Stimulated activated effector memory CD8-positive, alpha-beta T cell treated with anti-CD3 and anti-CD28 coated beads, Interleukin-12 subunit alpha, Interleukin-12 subunit beta, amount 100 ng/mL, for 72 hours (primary cell): ENCODE data around the gene DYNC1H1.
"Not testable (repeated sequence)": the region's sequence is repeated elsewhere in the genome, so short reads cannot be mapped to it uniquely, and the experiment has no call there.

ENCODE experiments used
- ATAC-seq: fragments of 150-1000 bp; cut with Tn5 transposase; 2 replicates; pipeline ENCODE4 v1.10.0; 2021
- DNase-seq, 2 donors: peaks; one replicate each; pipeline ENCODE4 v3.0.0; 2021 to 2022; ENCODE audit warnings: low spot score in 2 of 2
- H3K27ac Mint-ChIP-seq: one replicate; pipeline ENCODE4 v1.8.0; 2022; ENCODE audit warnings: mild to moderate bottlenecking, mixed read lengths
- H3K36me3 Mint-ChIP-seq: one replicate; pipeline ENCODE4 v1.8.0; 2022; ENCODE audit warnings: mild to moderate bottlenecking, mixed read lengths
- H3K4me1 Mint-ChIP-seq: one replicate; pipeline ENCODE4 v1.8.0; 2022; ENCODE audit warnings: mixed read lengths
- H3K4me3 Mint-ChIP-seq: one replicate; pipeline ENCODE4 v1.8.0; 2022; ENCODE audit warnings: mild to moderate bottlenecking, mixed read lengths
- H3K9me3 Mint-ChIP-seq: one replicate; pipeline ENCODE4 v1.8.0; 2022; ENCODE audit warnings: mixed read lengths

Gene DYNC1H1

DNA sequence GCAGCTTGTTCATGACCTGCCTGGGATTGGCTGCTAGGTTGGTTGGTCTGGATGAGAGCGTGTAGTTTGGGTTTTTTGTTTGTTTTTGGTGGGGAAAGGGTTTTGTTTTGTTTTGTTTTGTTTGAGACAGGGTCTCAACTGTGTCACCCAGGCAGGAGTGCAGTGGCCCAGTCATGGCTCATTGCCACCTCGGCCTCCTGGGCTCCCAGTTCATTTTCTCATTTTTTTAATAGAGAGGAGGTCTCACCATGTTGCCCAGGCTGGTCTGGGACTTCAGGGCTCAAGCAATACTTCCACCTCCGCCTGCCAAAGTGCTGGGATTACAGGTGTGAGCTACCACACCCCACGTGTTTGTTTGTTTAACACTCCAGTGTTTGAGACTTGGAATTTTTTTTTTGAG is 3.8 kb downstream of the DYNC1H1 start:
- Mint-ChIP-seq H3K27ac (peak overlapping the region; percentile 24), H3K4me3 (no peak overlapping the region), H3K9me3 (no peaks in the 10 kb centered on the region), H3K36me3 (peaks cover 47% of the 10 kb centered on the region), H3K4me1 (peaks cover 42% of the 10 kb centered on the region)
- ATAC-seq (no peak), DNase-seq (no peak)

DNA sequence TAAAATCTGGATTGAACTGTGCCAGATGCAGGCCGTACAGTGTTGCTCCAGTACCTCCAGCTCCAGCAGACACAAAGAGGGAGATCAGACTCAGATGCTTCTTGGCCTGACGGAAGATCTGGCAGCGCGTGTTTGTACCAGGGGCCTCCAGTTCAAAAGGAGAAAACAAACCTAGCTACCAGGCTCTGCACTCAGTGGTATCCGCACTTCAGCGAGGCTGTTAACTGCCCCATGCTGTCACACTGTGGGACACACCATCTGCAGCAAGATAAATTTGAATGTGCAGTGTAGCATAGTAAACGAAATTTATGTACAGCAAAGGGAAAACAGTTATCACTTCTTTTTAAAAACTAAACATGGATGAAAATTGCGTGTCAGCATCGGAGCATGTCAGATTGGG is 5.1 kb downstream of the DYNC1H1 start:
- DNase-seq (no peak), ATAC-seq (no peak)
- H3K4me1 Mint-ChIP-seq = peaks cover 36% of the 10 kb centered on the region
- peak overlapping the region; percentile 45 for H3K27ac Mint-ChIP-seq
- peaks cover 53% of the 10 kb centered on the region for H3K36me3 Mint-ChIP-seq
- H3K4me3 Mint-ChIP-seq = no peak overlapping the region
- no peaks in the 10 kb centered on the region for H3K9me3 Mint-ChIP-seq

DNA sequence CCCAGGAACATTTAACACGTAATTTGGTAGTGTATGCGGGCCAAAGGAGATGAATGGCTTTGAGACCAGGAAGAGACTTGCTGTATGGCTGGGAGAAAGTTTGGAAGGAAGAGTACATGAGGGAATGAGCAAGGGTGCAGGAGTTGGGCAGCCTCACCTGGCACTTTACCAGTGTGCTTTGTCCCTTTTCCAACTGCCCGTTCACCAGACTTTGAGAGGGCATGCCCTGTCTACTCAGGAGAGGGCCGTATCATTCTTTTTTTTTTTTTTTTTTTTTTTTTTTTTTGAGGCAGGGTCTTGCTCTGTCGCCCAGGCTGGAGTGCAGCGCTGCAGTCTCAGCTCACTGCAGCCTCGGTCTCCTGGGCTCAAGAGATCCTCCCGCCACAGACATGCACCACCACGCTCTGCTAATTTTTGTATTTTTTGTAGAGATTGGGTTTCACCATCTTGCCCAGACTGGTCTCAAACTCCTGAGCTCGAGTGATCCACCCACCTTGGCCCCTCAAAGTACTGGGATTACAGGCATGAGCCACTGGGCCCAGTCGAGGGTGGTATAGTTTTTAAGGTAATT is 6.5 kb downstream of the DYNC1H1 start:
- Mint-ChIP-seq H3K27ac (peak overlapping the region; percentile 12), H3K36me3 (peaks cover 62% of the 10 kb centered on the region), H3K9me3 (no peaks in the 10 kb centered on the region), H3K4me1 (peaks cover 45% of the 10 kb centered on the region), H3K4me3 (no peak overlapping the region)
- DNase-seq (no peak), ATAC-seq (no peak)

- H3K4me3 Mint-ChIP-seq, DNase-seq, ATAC-seq, H3K9me3 Mint-ChIP-seq: not testable (repeated sequence)
- peak overlapping the region; percentile 49 for H3K27ac Mint-ChIP-seq
- peaks cover 45% of the 10 kb centered on the region for H3K4me1 Mint-ChIP-seq
- peaks cover 64% of the 10 kb centered on the region for H3K36me3 Mint-ChIP-seq
Observed at GRCh38 chr14:101971458-101971857, 7.1 kb downstream of the DYNC1H1 start.

- Mint-ChIP-seq H3K27ac (peak overlapping the region; percentile 49), H3K36me3 (peaks cover 73% of the 10 kb centered on the region), H3K9me3 (no peaks in the 10 kb centered on the region), H3K4me1 (peaks cover 45% of the 10 kb centered on the region), H3K4me3 (no peak overlapping the region)
- DNase-seq (no peak), ATAC-seq (no peak)
Observed at GRCh38 chr14:101972126-101972866, 7.9 kb downstream of the DYNC1H1 start.

DNA sequence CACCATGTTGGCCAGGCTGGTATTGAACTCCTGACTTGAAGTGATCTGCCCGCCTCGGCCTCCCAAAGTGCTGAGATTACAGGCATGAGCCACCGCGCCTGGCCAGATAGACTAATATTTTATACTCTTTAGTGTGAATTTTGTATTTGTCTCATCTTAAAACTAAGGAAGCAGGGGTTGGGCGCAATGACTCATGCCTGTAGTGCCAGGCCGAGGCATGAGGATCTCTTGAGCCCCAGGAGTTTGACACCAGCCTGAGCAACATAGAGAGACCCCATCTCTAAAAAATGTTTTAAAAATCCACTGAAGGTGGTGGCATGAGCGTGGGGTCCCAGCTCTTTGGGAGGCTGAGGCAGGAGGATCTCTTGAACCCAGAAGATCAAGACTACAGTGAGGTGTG is 9.0 kb downstream of the DYNC1H1 start:
- Mint-ChIP-seq H3K27ac (no peak overlapping the region), H3K9me3 (no peaks in the 10 kb centered on the region), H3K4me1 (peaks cover 38% of the 10 kb centered on the region), H3K4me3 (no peak overlapping the region), H3K36me3 (peaks cover 76% of the 10 kb centered on the region)
- DNase-seq (no peak), ATAC-seq (no peak)

DNA sequence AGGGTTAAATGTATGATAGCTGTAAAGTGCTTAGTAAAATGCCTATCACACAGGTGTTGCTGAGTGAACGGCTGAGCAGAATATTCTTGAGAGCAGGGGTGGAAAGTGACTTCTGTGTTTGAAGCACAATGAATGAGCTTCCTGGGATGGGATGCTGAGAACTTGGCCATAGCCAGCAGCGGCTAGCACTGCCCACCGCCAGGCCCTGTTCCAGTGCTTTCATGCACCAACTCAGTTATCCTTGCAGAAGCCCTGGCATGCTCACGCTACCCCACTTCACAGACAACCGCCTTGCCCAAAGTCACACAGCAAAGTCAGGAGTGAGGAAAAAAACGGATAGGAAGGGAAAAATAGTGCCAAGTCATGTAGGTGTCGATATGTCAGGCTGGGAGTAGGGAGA is 10.9 kb downstream of the DYNC1H1 start:
- Mint-ChIP-seq H3K9me3 (no peaks in the 10 kb centered on the region), H3K36me3 (peaks cover 76% of the 10 kb centered on the region)

DNA sequence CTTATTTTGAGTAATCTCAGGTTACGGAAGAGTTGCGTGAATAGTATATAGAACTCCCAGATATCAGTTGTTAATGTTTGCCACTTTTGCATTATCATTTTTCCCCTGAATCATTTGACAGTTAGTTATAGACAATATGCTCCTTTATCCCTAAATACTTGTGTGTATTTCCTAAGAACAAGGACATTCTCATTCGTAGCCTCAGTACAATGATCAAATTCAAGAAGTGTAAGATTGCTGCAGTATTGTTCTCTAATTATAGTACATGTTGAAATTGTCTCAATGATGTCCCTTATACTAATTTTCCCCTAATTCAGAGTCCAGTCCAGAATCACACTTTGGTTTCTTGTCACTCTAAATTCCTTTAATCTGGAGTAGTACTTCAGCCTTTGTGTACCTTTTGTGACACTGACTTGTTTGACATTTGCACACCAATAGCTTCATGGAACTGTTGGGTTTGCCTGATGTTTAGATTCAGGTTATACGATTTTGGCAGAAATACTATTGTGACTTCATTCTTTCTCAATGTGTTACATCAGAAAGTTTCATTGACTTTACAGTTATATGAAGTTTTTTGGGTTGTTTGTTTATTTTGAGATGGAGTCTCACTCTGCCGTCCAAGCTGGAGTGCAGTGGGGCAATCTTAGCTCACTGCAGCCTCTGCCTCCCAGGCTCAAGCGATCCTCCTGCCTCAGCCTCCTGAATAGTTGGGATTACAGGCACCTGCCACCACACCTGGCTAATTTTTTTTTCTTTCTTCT is 13.1 kb downstream of the DYNC1H1 start:
- no peak for ATAC-seq
- DNase-seq = no peak

More for the DNA sequence above, 10.9 kb downstream of the DYNC1H1 start:
- DNase-seq = no peak
- Mint-ChIP-seq H3K4me3 (no peak overlapping the region), H3K4me1 (peaks cover 27% of the 10 kb centered on the region), H3K27ac (peak overlapping the region; percentile 4)
- no peak for ATAC-seq

DNA sequence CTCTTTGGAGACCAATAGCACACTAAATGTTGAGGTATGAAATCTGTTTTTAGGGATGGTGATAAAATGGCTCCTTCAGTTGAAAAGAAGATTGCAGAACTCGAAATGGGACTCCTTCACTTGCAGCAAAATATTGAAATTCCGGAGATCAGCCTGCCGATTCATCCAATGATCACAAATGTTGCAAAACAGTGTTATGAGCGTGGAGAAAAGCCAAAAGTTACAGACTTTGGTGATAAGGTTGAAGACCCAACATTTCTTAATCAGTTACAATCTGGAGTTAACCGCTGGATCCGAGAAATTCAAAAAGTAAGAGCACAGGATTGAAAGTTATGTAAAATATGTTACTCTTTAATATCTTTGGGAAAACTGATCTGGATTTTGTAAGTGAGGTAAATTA is 15.3 kb downstream of the DYNC1H1 start:
- H3K4me3 Mint-ChIP-seq = no peak overlapping the region
- H3K4me1 Mint-ChIP-seq = peaks cover 8% of the 10 kb centered on the region
- ATAC-seq (no peak), DNase-seq (no peak)
- peaks cover 100% of the 10 kb centered on the region for H3K36me3 Mint-ChIP-seq
- no peaks in the 10 kb centered on the region for H3K9me3 Mint-ChIP-seq
- no peak overlapping the region for H3K27ac Mint-ChIP-seq

More for the DNA sequence above, 13.1 kb downstream of the DYNC1H1 start:
- H3K4me1 Mint-ChIP-seq = peaks cover 10% of the 10 kb centered on the region
- no peak overlapping the region for H3K27ac Mint-ChIP-seq
- no peaks in the 10 kb centered on the region for H3K9me3 Mint-ChIP-seq
- H3K36me3 Mint-ChIP-seq = peaks cover 87% of the 10 kb centered on the region
- no peak overlapping the region for H3K4me3 Mint-ChIP-seq

DNA sequence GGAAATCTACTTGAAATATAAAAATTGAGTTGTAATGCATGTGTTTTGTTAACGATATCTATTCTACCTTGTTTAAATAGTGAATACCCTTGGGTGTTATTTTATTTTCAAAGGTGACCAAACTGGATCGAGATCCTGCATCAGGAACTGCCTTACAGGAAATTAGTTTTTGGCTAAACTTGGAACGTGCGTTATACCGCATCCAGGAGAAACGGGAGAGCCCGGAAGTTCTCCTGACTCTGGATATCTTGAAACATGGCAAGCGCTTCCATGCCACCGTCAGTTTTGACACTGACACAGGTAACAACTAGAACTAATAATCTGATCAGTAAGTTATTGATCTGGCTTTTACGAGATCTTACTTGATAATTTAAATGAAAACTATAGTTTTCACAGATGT is 15.9 kb downstream of the DYNC1H1 start:
- Mint-ChIP-seq H3K4me3 (no peak overlapping the region), H3K9me3 (no peaks in the 10 kb centered on the region), H3K36me3 (peaks cover 100% of the 10 kb centered on the region), H3K27ac (no peak overlapping the region), H3K4me1 (peaks cover 2% of the 10 kb centered on the region)
- DNase-seq = no peak
- no peak for ATAC-seq

DNA sequence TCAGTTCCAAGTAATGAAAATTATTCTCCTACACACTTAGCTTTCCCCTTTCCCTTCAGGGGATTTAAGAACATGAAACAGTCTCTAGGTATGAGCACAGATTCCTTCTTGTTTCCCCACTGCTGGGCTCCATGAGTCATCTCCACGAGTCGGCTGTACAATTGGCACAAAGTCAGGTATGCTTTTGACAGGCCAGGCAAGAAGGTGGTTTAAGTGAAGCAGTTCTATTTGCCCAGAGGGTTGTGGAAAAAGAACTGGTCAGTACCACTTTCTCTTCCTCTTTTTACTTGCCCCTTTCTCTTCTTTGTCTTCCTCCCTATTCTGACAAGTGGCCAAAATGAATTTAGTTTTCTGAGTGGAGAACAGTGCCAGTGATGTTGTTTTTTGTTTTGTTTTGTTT is 16.3 kb downstream of the DYNC1H1 start:
- H3K4me3 Mint-ChIP-seq = no peak overlapping the region
- no peak for DNase-seq
- ATAC-seq = peak; percentile 54
- no peak overlapping the region for H3K27ac Mint-ChIP-seq
- no peaks in the 10 kb centered on the region for H3K4me1 Mint-ChIP-seq
- no peaks in the 10 kb centered on the region for H3K9me3 Mint-ChIP-seq
- peaks cover 100% of the 10 kb centered on the region for H3K36me3 Mint-ChIP-seq

DNA sequence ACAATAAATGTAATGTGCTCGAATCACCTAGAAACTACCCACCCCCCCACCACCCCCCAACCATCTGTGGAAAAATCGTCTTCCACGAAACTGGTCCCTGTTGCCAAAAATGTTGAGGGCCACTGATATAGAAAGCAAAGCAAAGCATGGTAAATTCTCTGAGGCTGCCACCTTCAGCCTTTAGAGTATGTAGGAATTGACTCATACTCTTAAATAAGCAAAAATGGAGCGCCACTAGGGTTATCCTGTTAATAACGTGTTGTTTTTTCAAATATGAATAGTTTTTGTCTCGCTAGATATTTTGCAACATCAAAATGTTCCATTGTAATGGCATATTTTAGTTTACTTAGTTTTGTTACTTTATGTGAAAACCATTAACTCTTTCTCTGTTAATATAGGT is 18.2 kb downstream of the DYNC1H1 start:
- no peaks in the 10 kb centered on the region for H3K9me3 Mint-ChIP-seq
- no peak overlapping the region for H3K4me3 Mint-ChIP-seq
- H3K27ac Mint-ChIP-seq = no peak overlapping the region
- DNase-seq (no peak), ATAC-seq (no peak)
- H3K36me3 Mint-ChIP-seq = peaks cover 100% of the 10 kb centered on the region
- peaks cover under 1% of the 10 kb centered on the region for H3K4me1 Mint-ChIP-seq

DNA sequence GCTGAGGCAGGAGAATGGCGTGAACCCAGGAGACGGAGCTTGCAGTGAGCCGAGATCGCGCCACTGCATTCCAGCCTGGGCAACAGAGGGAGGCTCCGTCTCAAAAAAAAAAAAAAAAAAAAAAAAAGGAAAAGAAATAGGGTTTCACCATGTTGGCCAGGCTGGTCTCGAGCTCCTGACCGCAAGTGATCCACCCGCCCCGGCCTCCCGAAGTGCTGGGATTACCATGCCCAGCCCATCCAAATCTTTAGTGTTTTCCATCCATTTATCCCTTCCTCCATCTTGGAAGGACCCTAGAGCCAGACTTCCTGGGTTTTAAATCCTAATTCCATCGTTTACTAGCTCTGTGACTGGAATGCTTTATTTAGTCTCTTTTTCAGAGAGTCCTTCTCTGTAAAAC is 20.5 kb downstream of the DYNC1H1 start:
- H3K4me3 Mint-ChIP-seq, ATAC-seq, H3K27ac Mint-ChIP-seq, H3K9me3 Mint-ChIP-seq, H3K4me1 Mint-ChIP-seq, DNase-seq: not testable (repeated sequence)
- peaks cover 100% of the 10 kb centered on the region for H3K36me3 Mint-ChIP-seq

GRCh38 chr14:101985957-101986356 is 21.6 kb downstream of the DYNC1H1 start:
- no peak for DNase-seq
- H3K27ac Mint-ChIP-seq = no peak overlapping the region
- ATAC-seq = no peak
- peaks cover 10% of the 10 kb centered on the region for H3K4me1 Mint-ChIP-seq
- H3K4me3 Mint-ChIP-seq = no peak overlapping the region
- peaks cover 100% of the 10 kb centered on the region for H3K36me3 Mint-ChIP-seq
- no peaks in the 10 kb centered on the region for H3K9me3 Mint-ChIP-seq

DNA sequence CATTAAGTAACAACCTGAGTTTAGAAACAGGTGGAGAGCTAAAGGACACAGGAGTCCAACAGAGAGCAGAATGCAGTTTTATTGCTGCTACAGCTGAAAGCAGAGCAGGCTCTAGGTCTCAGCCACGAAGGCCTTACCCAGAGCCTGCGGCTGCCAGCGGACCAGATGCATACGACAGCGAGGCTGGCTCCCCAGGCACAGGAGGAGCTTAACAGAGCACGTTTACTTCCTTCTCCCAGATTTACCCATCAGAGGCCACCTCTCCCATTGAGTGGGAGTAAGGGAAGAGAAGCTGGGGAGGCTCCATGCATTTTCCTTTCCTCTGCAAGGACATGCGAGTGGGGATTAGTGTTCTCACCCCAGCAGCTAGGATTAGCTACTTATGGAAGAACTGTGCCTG is 22.6 kb downstream of the DYNC1H1 start:
- no peak overlapping the region for H3K4me3 Mint-ChIP-seq
- no peaks in the 10 kb centered on the region for H3K9me3 Mint-ChIP-seq
- H3K4me1 Mint-ChIP-seq = peaks cover 10% of the 10 kb centered on the region
- no peak for ATAC-seq
- H3K36me3 Mint-ChIP-seq = peaks cover 100% of the 10 kb centered on the region
- no peak overlapping the region for H3K27ac Mint-ChIP-seq
- DNase-seq = no peak

GRCh38 chr14:101988377-101988776 is 24.0 kb downstream of the DYNC1H1 start:
- peaks cover 20% of the 10 kb centered on the region for H3K4me1 Mint-ChIP-seq
- DNase-seq (no peak), ATAC-seq (no peak)
- peak overlapping the region; percentile 30 for H3K27ac Mint-ChIP-seq
- no peak overlapping the region for H3K4me3 Mint-ChIP-seq
- H3K36me3 Mint-ChIP-seq = peaks cover 100% of the 10 kb centered on the region
- H3K9me3 Mint-ChIP-seq = no peaks in the 10 kb centered on the region
